SK-N-SH (cell line): ENCODE measurements around the gene EYA2. TPM values are rescaled to one million over a fixed set of nuclear protein-coding genes. Genes with fewer than 3 reads are reported as not detected.

Source experiments
- CTCF ChIA-PET: fragments of 300-600, 350-600 bp; formaldehyde crosslinking; extraction: SDS; loops from one replicate; lab custom pipeline; 2021; lab: Yijun Ruan, JAX
- POLR2A ChIA-PET: fragments of 350-600 bp; sonication (Branson Sonifier 250); formaldehyde crosslinking; extraction: SDS; loops from one replicate; lab custom pipeline; 2020; ENCODE audit warnings: antibody characterized with exemption, inconsistent platforms; lab: Yijun Ruan, JAX
- DNase-seq: peaks from one replicate; pipeline ENCODE4 v3.0.0; 2012
- H2AFZ ChIP-seq: fragments of 200-600 bp; sonication (generic); 2 replicates; pipeline ENCODE4 v1.8.1; 2016; ENCODE audit warnings: antibody characterized with exemption, mild to moderate bottlenecking, low read depth
- H3F3A ChIP-seq: fragments of 200-600 bp; sonication (generic); replicated peaks from 2 replicates; pipeline ENCODE3; 2016; ENCODE audit warnings: antibody characterized with exemption, mild to moderate bottlenecking; ENCODE audit not compliant: insufficient read depth
- H3K27ac ChIP-seq, 2 experiments: fragments of 200-500 bp in 1 of 2; fragments of 200-600 bp in 1 of 2; sonication (Bioruptor generic) in 1 of 2; sonication (generic), shearing (Covaris generic) in 1 of 2; 2 replicates each; pipeline versions ENCODE4 v1.5.1 to v1.6.1; 2014 to 2016; ENCODE audit warnings: low read depth in 2 of 2, inconsistent platforms in 1 of 2, low read length in 1 of 2, mild to moderate bottlenecking in 1 of 2, mixed read lengths in 1 of 2
- H3K27me3 ChIP-seq: fragments of 200-600 bp; sonication (generic), shearing (Covaris generic); 2 replicates; pipeline ENCODE4 v1.6.1; 2016; ENCODE audit warnings: mixed run types; ENCODE audit not compliant: insufficient read depth
- H3K36me3 ChIP-seq, 2 experiments: fragments of 200-500 bp in 1 of 2; fragments of 200-600 bp in 1 of 2; sonication (Bioruptor generic) in 1 of 2; sonication (generic) in 1 of 2; replicated peaks in 1 of 2; 2 replicates each; pipeline versions ENCODE3 to v1.5.1; 2014 to 2016; ENCODE audit warnings: low read length in 1 of 2, mild to moderate bottlenecking in 1 of 2; ENCODE audit not compliant: insufficient read depth in 2 of 2, control insufficient read depth in 1 of 2
- H3K4me1 ChIP-seq, 2 experiments: fragments of 200-500 bp in 1 of 2; fragments of 200-600 bp in 1 of 2; sonication (Bioruptor generic) in 1 of 2; sonication (generic), shearing (Covaris generic) in 1 of 2; 2 replicates each; pipeline versions ENCODE4 v1.5.1 to v1.6.1; 2014 to 2016; ENCODE audit warnings: low read depth in 1 of 2, low read length in 1 of 2, mixed run types in 1 of 2; ENCODE audit not compliant: insufficient read depth in 2 of 2, control insufficient read depth in 1 of 2
- H3K4me2 ChIP-seq: fragments of 200-600 bp; sonication (generic), shearing (Covaris generic); 2 replicates; pipeline ENCODE4 v1.6.1; 2017; ENCODE audit warnings: mixed run types
- H3K4me3 ChIP-seq, 2 experiments: fragments of 200-500 bp in 1 of 2; fragments of 200-600 bp in 1 of 2; sonication (Bioruptor generic) in 1 of 2; sonication (generic), shearing (Covaris generic) in 1 of 2; 2 replicates each; pipeline versions ENCODE4 v1.5.1 to v1.8.1; 2014 to 2016; ENCODE audit warnings: low read depth in 2 of 2, inconsistent platforms in 1 of 2, low read length in 1 of 2, mild to moderate bottlenecking in 1 of 2, mixed read lengths in 1 of 2, moderate library complexity in 1 of 2
- H3K79me2 ChIP-seq: fragments of 200-600 bp; sonication (generic); 2 replicates; pipeline ENCODE4 v1.8.1; 2017; ENCODE audit warnings: mild to moderate bottlenecking; ENCODE audit not compliant: insufficient read depth
- H3K9ac ChIP-seq: fragments of 200-600 bp; sonication (generic); 2 replicates; pipeline ENCODE4 v1.6.1; 2017; ENCODE audit warnings: mixed run types
- H3K9me2 ChIP-seq: fragments of 200-600 bp; sonication (generic); 2 replicates; pipeline ENCODE4 v1.6.1; 2017; ENCODE audit warnings: mixed run types
- H3K9me3 ChIP-seq: fragments of 200-600 bp; sonication (generic); 2 replicates; pipeline ENCODE4 v1.6.1; 2017; ENCODE audit warnings: mixed run types, mild to moderate bottlenecking, moderate library complexity
- H4K20me1 ChIP-seq: fragments of 200-600 bp; sonication (generic); 2 replicates; pipeline ENCODE4 v1.6.1; 2017; ENCODE audit warnings: mild to moderate bottlenecking, mixed run types; ENCODE audit not compliant: insufficient read depth
- ELF1 ChIP-seq: IDR thresholded peaks from 2 replicates; pipeline ENCODE4 v1.4.0; 2012
- FOXM1 ChIP-seq: IDR thresholded peaks from 2 replicates; pipeline ENCODE4 v1.4.0; 2012; ENCODE audit warnings: low read depth, mild to moderate bottlenecking
- GABPA ChIP-seq: IDR thresholded peaks from 2 replicates; pipeline ENCODE4 v1.4.0; 2012; ENCODE audit warnings: low read depth, mild to moderate bottlenecking
- GATA2 ChIP-seq: sonication (generic); formaldehyde crosslinking; IDR thresholded peaks from 2 replicates; pipeline ENCODE4 v1.5.0; 2020; ENCODE audit warnings: mild to moderate bottlenecking, missing genetic modification reagents
- JUND ChIP-seq: IDR thresholded peaks from 2 replicates; pipeline ENCODE4 v1.4.0; 2012
- MEF2A ChIP-seq: IDR thresholded peaks from 2 replicates; pipeline ENCODE4 v1.4.0; 2012; ENCODE audit warnings: low read depth, borderline replicate concordance
- MXI1 ChIP-seq: IDR thresholded peaks from 2 replicates; pipeline ENCODE4 v1.6.1; 2012; ENCODE audit warnings: mild to moderate bottlenecking, low read depth, low read length, improper control_type of control experiment
- NFIC ChIP-seq: IDR thresholded peaks from 2 replicates; pipeline ENCODE4 v1.4.0; 2012; ENCODE audit warnings: borderline replicate concordance
- POLR2AphosphoS5 ChIP-seq: IDR thresholded peaks from 2 replicates; pipeline ENCODE4 v1.6.1; 2012; ENCODE audit warnings: low read depth, low read length
- RAD21 ChIP-seq: IDR thresholded peaks from 2 replicates; pipeline ENCODE4 v1.6.1; 2012; ENCODE audit warnings: mild to moderate bottlenecking, low read length
- RCOR1 ChIP-seq: fragments of 150-350 bp; IDR thresholded peaks from 2 replicates; pipeline ENCODE4 v1.6.1; 2017; ENCODE audit warnings: antibody characterized with exemption, low read length
- RXRA ChIP-seq: IDR thresholded peaks from 2 replicates; pipeline ENCODE4 v1.4.0; 2012; ENCODE audit warnings: low read depth, mild to moderate bottlenecking, borderline replicate concordance
- SMC3 ChIP-seq: IDR thresholded peaks from 2 replicates; pipeline ENCODE4 v1.6.1; 2012; ENCODE audit warnings: low read depth, low read length, improper control_type of control experiment
- TEAD4 ChIP-seq: IDR thresholded peaks from 2 replicates; pipeline ENCODE4 v1.4.0; 2012; ENCODE audit warnings: mild to moderate bottlenecking, borderline replicate concordance; ENCODE audit not compliant: insufficient read depth
- WGBS: methylation state at CpG from one replicate; pipeline ENCODE4 v1.1.6; 2017; ENCODE audit warnings: low lambda C conversion rate; 5-methylcytosine and 5-hydroxymethylcytosine counted together
- polyA plus RNA-seq, 3 experiments: library from polyadenylated mRNA; depleted of rRNA; stranded (reverse); fragments of >200 nt; gene quantifications; 2 replicates each; pipeline ENCODE4 v1.2.3, GENCODE V29; 2012
- TF ChIP-seq, protein P1 (sequence below): IDR thresholded peaks from 2 replicates; pipeline ENCODE4 v1.4.0; 2012; ENCODE audit warnings: low read depth
- TF ChIP-seq, protein P2 (sequence below): fragments of 150-350 bp; IDR thresholded peaks from 2 replicates; pipeline ENCODE4 v1.6.1; 2017; ENCODE audit warnings: antibody characterized with exemption, low read length, low read depth, borderline replicate concordance

EYA2 gene
- polyA plus RNA-seq, 1 of the 3 experiments (the other 2 are of a cell fraction): 0.05 TPM

DNA sequence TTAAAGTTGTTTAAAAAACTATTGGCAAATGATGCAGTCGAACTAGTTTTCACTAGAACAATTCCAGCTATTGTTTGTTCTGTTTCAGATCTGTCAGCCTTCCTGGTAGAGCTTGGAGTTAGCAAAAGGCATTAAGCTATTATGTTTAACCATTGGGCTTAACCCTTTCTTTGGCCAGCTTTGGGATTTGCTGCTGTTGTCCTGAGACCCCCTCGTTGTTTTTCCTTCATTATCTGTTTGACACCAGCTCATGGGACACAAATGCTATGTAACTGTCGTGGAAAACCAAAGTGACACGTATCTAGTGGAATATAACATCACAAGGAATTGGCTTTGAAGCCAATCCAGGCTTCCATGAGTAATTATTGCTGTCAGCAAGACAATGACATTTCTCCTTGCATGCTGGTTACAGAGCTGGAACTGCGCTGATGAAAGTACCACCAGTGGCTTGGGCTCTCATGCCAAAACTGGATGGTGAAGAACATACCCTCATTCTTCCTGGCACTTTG, 96.0 kb downstream of the EYA2 start:
- ChIA-PET CTCF (no interaction called here), POLR2A (no interaction called here)
- WGBS: 34% methylated on average over 4 of the region's 5 CpGs
- no peaks in the 10 kb centered on the region for H3K9me2 ChIP-seq
- H4K20me1 ChIP-seq: no peaks in the 10 kb centered on the region
- TF ChIP-seq, protein P1, sequence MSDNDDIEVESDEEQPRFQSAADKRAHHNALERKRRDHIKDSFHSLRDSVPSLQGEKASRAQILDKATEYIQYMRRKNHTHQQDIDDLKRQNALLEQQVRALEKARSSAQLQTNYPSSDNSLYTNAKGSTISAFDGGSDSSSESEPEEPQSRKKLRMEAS: no peak
- no peak for TF ChIP-seq RXRA
- no peak for TF ChIP-seq POLR2AphosphoS5
- no peak for TF ChIP-seq FOXM1
- no peak for TF ChIP-seq RAD21
- H3K27ac ChIP-seq: no peak overlapping the region
- H3K27me3 ChIP-seq: no peaks in the 10 kb centered on the region; the same call in 1 of the 2 replicates
- DNase-seq: no peak
- no peaks in the 10 kb centered on the region for H3K36me3 ChIP-seq
- H3K4me2 ChIP-seq: no peak overlapping the region
- no peaks in the 10 kb centered on the region for H3K9me3 ChIP-seq
- no peaks in the 10 kb centered on the region for H3K79me2 ChIP-seq
- no peak overlapping the region for H3K4me3 ChIP-seq
- H3F3A ChIP-seq: no peaks in the 10 kb centered on the region
- no peak overlapping the region for H2AFZ ChIP-seq
- H3K9ac ChIP-seq: no peak overlapping the region
- no peaks in the 10 kb centered on the region for H3K4me1 ChIP-seq

DNA sequence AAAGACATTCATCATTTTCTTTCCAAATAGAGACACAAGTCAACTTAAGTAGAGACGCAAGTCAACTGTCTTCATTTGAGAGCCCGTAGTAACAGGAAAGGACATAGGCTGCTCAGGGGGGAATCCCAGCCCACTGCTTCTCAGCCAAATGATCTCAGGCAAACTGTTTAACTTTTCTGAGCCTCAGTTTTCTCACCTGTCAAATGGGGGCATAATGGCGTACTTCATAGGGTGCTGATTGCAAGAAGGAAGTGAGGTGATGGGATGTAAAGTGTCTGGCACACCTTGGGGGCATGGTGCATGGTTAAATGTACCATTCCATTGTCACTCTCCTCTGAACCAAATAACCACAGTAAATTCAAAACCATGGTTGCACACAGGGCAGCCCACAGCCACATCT, 96.5 kb downstream of the EYA2 start:
- TF ChIP-seq RCOR1: no peak
- TF ChIP-seq GABPA: no peak
- TF ChIP-seq ELF1: no peak
- TF ChIP-seq NFIC: no peak
- TF ChIP-seq MXI1: no peak
- no peak for TF ChIP-seq GATA2 (CRISPR knock-in tag)
- TF ChIP-seq, protein P1: no peak
- TF ChIP-seq, protein P2, sequence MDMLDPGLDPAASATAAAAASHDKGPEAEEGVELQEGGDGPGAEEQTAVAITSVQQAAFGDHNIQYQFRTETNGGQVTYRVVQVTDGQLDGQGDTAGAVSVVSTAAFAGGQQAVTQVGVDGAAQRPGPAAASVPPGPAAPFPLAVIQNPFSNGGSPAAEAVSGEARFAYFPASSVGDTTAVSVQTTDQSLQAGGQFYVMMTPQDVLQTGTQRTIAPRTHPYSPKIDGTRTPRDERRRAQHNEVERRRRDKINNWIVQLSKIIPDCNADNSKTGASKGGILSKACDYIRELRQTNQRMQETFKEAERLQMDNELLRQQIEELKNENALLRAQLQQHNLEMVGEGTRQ: no peak
- TF ChIP-seq JUND: no peak
- TF ChIP-seq RAD21: no peak
- TF ChIP-seq TEAD4: no peak
- no peak for TF ChIP-seq SMC3
- no peak for TF ChIP-seq RXRA
- TF ChIP-seq MEF2A: no peak
- Histone ChIP-seq H2AFZ (no peak overlapping the region), H3K4me2 (no peak overlapping the region), H3K9ac (no peak overlapping the region), H3K4me3 (no peak overlapping the region), H3K4me1 (no peaks in the 10 kb centered on the region), H3K9me2 (no peaks in the 10 kb centered on the region), H3F3A (no peaks in the 10 kb centered on the region), H3K9me3 (no peaks in the 10 kb centered on the region), H3K79me2 (no peaks in the 10 kb centered on the region), H3K27ac (no peak overlapping the region), H3K27me3 (no peaks in the 10 kb centered on the region; the same call in 1 of the 2 replicates), H3K36me3 (no peaks in the 10 kb centered on the region), H4K20me1 (no peaks in the 10 kb centered on the region)
- ChIA-PET POLR2A (no interaction called here), CTCF (no interaction called here)
- DNase-seq: no peak
- WGBS: 80% methylated on average over 3 of the region's 3 CpGs
